GM12878 (cell line): ENCODE measurements around the gene SCN7A.

Source experiments
- EZH2 ChIP-seq: IDR thresholded peaks from 2 replicates; pipeline ENCODE4 v1.6.1; 2012; ENCODE audit warnings: low read depth, mild to moderate bottlenecking, control low read depth, inconsistent platforms, low read length, borderline replicate concordance; ENCODE audit not compliant: control insufficient read depth
- FOXM1 ChIP-seq: IDR thresholded peaks from 2 replicates; pipeline ENCODE4 v1.6.1; 2012; ENCODE audit warnings: low read depth, mild to moderate bottlenecking, inconsistent platforms, low read length, moderate library complexity
- MTA3 ChIP-seq: IDR thresholded peaks from 2 replicates; pipeline ENCODE4 v1.6.1; 2012; ENCODE audit warnings: low read length, inconsistent platforms, borderline replicate concordance
- NFYB ChIP-seq: IDR thresholded peaks from 2 replicates; pipeline ENCODE4 v1.6.1; 2011; ENCODE audit warnings: low read depth, mild to moderate bottlenecking, low read length, improper control_type of control experiment, moderate library complexity; ENCODE audit not compliant: insufficient read depth
- POLR2A ChIP-seq: IDR thresholded peaks from 2 replicates; pipeline ENCODE4 v1.6.1; 2011; ENCODE audit warnings: low read depth, mild to moderate bottlenecking, low read length
- RAD51 ChIP-seq: fragments of 450-650 bp; IDR thresholded peaks from 2 replicates; pipeline ENCODE4 v1.6.1; 2016; ENCODE audit warnings: moderate library complexity, mild to moderate bottlenecking, inconsistent platforms
- RUNX3 ChIP-seq: IDR thresholded peaks from 2 replicates; pipeline ENCODE4 v1.6.1; 2012; ENCODE audit warnings: low read length, inconsistent platforms
- SMARCA5 ChIP-seq: fragments of 450-650 bp; IDR thresholded peaks from 2 replicates; pipeline ENCODE4 v1.6.1; 2017; ENCODE audit warnings: mild to moderate bottlenecking
- SUZ12 ChIP-seq: fragments of 200-600 bp; sonication (generic); IDR thresholded peaks from one replicate; pipeline ENCODE4 v1.6.1; 2018; ENCODE audit warnings: antibody characterized with exemption, mild to moderate bottlenecking; ENCODE audit not compliant: unreplicated experiment
- TF ChIP-seq, protein P1 (sequence below): IDR thresholded peaks from 2 replicates; pipeline ENCODE4 v1.6.1; 2011; ENCODE audit warnings: low read depth, mild to moderate bottlenecking, low read length, moderate library complexity, borderline replicate concordance; ENCODE audit errors: extremely low read depth
- TF ChIP-seq, protein P2 (sequence below): IDR thresholded peaks from 2 replicates; pipeline ENCODE4 v1.6.1; 2012; ENCODE audit warnings: low read length, inconsistent platforms
- TF ChIP-seq, protein P3 (sequence below), 3 experiments: IDR thresholded peaks in 2 of 3; conservative IDR thresholded peaks in 1 of 3; 2 replicates each; pipeline ENCODE4 v1.5.1; 2011; ENCODE audit warnings: low read depth in 3 of 3, low read length in 3 of 3, mild to moderate bottlenecking in 3 of 3, control low read depth in 2 of 3, moderate library complexity in 2 of 3, inconsistent platforms in 1 of 3, mixed read lengths in 1 of 3; ENCODE audit not compliant: control insufficient read depth in 2 of 3, insufficient read depth in 1 of 3; ENCODE audit errors: extremely low read depth in 1 of 3
- TF ChIP-seq, protein P4 (sequence below): fragments of 450-650 bp; IDR thresholded peaks from 2 replicates; pipeline ENCODE4 v1.6.1; 2017; ENCODE audit warnings: mild to moderate bottlenecking
- TF ChIP-seq, protein P5 (sequence below): IDR thresholded peaks from 2 replicates; pipeline ENCODE4 v1.6.1; 2012; ENCODE audit warnings: low read depth, low read length, improper control_type of control experiment

DNA sequence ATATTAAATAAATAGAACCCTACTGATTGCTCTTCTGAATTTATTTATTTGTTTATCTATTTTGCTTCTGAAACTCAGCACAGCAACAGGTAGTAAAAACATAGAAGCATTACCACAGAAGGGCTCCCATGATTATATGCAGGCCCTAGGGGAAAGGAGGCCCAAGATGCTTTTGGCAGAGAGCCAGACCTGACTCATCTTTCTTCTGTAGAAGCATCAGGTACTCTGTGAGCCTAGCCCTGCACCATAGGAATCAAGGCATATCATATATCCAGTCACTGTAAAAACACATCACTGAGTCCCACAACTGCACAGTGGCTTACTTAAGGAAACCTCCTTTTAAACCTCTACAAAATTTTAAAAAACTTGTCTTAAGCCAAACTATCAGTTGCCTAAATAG is 120.1 kb downstream of the SCN7A start:
- TF ChIP-seq, protein P1, sequence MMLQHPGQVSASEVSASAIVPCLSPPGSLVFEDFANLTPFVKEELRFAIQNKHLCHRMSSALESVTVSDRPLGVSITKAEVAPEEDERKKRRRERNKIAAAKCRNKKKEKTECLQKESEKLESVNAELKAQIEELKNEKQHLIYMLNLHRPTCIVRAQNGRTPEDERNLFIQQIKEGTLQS = no peak
- TF ChIP-seq, protein P2, sequence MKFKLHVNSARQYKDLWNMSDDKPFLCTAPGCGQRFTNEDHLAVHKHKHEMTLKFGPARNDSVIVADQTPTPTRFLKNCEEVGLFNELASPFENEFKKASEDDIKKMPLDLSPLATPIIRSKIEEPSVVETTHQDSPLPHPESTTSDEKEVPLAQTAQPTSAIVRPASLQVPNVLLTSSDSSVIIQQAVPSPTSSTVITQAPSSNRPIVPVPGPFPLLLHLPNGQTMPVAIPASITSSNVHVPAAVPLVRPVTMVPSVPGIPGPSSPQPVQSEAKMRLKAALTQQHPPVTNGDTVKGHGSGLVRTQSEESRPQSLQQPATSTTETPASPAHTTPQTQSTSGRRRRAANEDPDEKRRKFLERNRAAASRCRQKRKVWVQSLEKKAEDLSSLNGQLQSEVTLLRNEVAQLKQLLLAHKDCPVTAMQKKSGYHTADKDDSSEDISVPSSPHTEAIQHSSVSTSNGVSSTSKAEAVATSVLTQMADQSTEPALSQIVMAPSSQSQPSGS = no peak
- TF ChIP-seq, protein P3, sequence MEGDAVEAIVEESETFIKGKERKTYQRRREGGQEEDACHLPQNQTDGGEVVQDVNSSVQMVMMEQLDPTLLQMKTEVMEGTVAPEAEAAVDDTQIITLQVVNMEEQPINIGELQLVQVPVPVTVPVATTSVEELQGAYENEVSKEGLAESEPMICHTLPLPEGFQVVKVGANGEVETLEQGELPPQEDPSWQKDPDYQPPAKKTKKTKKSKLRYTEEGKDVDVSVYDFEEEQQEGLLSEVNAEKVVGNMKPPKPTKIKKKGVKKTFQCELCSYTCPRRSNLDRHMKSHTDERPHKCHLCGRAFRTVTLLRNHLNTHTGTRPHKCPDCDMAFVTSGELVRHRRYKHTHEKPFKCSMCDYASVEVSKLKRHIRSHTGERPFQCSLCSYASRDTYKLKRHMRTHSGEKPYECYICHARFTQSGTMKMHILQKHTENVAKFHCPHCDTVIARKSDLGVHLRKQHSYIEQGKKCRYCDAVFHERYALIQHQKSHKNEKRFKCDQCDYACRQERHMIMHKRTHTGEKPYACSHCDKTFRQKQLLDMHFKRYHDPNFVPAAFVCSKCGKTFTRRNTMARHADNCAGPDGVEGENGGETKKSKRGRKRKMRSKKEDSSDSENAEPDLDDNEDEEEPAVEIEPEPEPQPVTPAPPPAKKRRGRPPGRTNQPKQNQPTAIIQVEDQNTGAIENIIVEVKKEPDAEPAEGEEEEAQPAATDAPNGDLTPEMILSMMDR (IDR thresholded peaks at IDR 0.05 in 2 of 3, conservative IDR thresholded peaks at IDR 0.05 in 1 of 3; ENCODE audit: control insufficient read depth in 2 of 3, extremely low read depth in 1 of 3, insufficient read depth in 1 of 3, low read depth in 3 of 3, low read length in 3 of 3) = no peak
- TF ChIP-seq MTA3 = no peak
- TF ChIP-seq NFYB = no peak
- TF ChIP-seq FOXM1 = no peak
- TF ChIP-seq POLR2A = no peak
- TF ChIP-seq, protein P4, sequence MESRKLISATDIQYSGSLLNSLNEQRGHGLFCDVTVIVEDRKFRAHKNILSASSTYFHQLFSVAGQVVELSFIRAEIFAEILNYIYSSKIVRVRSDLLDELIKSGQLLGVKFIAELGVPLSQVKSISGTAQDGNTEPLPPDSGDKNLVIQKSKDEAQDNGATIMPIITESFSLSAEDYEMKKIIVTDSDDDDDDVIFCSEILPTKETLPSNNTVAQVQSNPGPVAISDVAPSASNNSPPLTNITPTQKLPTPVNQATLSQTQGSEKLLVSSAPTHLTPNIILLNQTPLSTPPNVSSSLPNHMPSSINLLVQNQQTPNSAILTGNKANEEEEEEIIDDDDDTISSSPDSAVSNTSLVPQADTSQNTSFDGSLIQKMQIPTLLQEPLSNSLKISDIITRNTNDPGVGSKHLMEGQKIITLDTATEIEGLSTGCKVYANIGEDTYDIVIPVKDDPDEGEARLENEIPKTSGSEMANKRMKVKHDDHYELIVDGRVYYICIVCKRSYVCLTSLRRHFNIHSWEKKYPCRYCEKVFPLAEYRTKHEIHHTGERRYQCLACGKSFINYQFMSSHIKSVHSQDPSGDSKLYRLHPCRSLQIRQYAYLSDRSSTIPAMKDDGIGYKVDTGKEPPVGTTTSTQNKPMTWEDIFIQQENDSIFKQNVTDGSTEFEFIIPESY = no peak
- no peak for TF ChIP-seq EZH2
- TF ChIP-seq SUZ12 = no peak
- no peak for TF ChIP-seq RUNX3
- no peak for TF ChIP-seq RAD51
- no peak for TF ChIP-seq SMARCA5
- TF ChIP-seq, protein P5, sequence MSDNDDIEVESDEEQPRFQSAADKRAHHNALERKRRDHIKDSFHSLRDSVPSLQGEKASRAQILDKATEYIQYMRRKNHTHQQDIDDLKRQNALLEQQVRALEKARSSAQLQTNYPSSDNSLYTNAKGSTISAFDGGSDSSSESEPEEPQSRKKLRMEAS = no peak
